Thyroid gland (tissue), 4 donors: ENCODE measurements around the gene CRIM1.

ENCODE experiments used
- CTCF ChIP-seq, 6 experiments: fragments of 200-600 bp in 3 of 6; fragments of 450-650 bp in 3 of 6; sonication (generic) in 3 of 6; IDR thresholded peaks; one replicate each; pipeline ENCODE4 v1.5.1; 2016 to 2019; ENCODE audit warnings: antibody characterized with exemption in 6 of 6, mild to moderate bottlenecking in 2 of 6, inconsistent platforms in 1 of 6, moderate library complexity in 1 of 6
- POLR2A ChIP-seq, 2 donors: fragments of 450-650 bp; IDR thresholded peaks; one replicate each; pipeline ENCODE4 v1.6.1; 2017; ENCODE audit warnings: antibody characterized with exemption in 2 of 2, mild to moderate bottlenecking in 2 of 2, moderate library complexity in 1 of 2

GRCh38 chr2:36594849-36595248 is 239.3 kb downstream of the CRIM1 start:
- TF ChIP-seq CTCF (IDR thresholded peaks at IDR 0.05) = no peak
- no peak for TF ChIP-seq POLR2A (IDR thresholded peaks at IDR 0.05)
